GM12872 (cell line): Measurements from ENCODE around the gene DMC1.

ENCODE experiments used
- CTCF ChIP-seq: IDR thresholded peaks from 3 replicates; pipeline ENCODE4 v1.5.1; 2011; ENCODE audit warnings: low read depth, mild to moderate bottlenecking, low read length, moderate library complexity; ENCODE audit not compliant: insufficient read depth

The DMC1 gene

DNA sequence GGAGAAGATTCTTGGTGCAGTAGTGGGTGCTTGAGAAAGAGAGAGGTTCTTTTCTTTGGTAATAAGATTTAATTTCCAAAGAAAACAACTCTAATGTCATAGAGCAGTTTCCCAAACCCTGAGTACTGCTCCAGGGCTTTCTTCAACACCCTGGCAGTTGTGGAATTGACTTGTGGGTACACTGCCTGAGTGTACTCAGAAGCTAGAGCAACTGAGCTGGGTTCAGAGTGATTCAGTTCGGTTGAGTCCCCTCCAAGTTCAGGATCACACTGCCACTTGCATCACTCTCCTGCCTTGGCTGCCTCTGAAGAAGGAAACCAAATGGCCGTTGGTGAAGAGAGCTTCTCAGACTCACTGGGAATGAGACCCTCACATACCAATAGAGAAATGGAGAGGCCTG lies 5.3 kb downstream of the DMC1 start:
- TF ChIP-seq CTCF = no peak

DNA sequence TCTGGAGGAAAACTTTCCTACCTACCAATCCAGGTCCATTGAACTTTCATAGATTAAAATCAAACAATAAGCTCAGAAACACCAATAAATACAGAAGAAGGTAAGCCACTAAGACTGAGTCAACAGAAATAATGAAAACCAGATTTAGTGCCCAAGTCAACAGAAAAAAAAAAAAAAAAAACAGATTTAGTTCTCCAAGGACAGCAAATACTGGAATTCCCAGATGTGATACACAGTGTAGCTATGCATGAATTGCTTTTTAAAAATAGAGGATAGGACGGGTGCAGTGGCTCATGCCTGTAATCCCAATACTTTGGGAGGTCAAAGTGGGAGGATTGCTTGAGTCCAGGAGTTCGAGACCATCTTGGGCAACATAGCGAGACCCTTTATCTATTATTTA lies 15.7 kb downstream of the DMC1 start:
- TF ChIP-seq CTCF = no peak

DNA sequence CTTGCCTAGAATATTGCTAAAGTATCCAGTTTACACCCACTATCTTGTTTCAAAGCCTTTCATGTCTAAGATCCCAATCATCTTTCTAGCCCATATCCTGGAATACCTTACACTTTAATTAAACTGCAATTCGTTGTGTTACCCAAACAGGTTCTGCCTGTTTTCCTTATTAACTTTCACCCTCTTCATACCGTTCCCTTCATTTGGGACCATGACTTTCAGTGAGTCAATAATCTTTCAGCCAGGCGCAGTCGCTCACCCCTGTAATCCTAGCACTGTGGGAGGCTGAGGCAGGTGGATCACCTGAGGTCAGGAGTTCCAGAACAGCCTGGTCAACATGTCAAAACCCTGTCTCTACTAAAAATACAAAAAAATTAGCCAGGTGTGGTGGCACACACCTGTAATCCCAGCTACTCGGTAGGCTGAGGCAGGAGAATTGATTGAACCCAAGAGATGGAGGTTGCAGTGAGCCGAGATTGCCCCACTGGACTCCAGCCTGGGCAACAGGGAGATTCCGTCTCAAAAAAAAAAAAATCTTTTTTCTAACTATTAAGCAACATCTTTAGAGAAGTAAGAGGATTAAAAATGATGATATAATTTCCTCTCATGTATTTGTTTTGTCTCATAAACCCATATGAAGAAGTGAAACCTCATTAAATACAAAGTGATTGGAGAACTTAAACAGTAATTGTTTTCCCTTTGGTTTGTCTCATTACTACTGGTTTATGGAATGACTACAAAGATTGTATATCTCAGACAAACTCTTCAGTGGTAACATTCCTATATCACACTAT lies 20.7 kb downstream of the DMC1 start:
- TF ChIP-seq CTCF = no peak

- no peak for TF ChIP-seq CTCF
Measured at GRCh38 chr22:38540701-38541100, 29.3 kb downstream of the DMC1 start.

DNA sequence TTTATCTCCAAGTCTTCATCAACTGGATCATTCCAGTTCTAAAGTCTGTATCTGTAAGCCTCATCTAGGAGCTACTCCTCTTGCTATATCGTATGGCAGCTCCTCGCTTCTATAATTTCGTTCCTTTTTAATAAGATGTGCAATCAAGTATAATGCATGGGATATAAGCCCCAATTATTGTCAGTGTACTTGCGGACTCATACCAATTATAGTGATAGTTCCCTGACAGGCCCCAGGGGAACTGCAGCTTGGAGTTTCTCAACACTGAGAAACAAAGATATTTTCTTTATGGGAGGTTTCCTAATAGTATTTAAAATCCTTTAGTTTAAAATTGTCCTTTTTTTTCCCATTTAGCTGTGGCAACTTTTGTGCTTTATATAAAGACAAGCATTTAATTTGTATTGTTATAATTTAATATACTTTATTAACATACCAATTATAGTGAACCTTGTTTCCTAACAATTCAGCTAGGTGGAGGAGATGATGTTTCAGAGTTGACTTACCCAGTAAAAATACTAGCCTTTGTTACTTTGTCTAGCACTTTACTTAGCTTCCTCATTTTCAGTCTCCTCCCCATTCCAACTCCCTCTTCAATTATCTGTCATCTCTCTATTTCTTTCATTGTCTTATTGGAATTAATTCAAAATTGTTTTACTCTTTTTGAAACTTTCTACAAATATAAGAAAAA lies 38.6 kb downstream of the DMC1 start:
- TF ChIP-seq CTCF = no peak

DNA sequence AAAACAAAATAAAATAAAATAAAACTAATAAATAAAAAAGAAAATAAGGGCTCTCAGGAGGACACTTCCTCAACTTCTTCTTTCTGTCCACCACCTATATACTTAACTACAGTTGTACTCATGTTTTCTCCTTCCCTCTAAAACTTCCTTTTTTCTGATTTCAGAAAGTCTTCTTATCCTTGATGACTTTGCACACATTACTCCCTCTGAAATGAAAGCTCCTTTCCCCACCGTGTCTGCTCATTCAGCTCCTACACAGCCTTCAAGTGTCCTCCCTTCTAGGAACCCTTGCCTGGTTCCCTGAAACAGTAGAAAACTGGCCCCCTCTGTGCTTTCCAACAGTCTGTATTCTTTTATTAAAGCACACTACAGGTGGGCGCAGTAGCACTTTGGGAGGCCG lies 45.6 kb downstream of the DMC1 start:
- TF ChIP-seq CTCF = no peak

DNA sequence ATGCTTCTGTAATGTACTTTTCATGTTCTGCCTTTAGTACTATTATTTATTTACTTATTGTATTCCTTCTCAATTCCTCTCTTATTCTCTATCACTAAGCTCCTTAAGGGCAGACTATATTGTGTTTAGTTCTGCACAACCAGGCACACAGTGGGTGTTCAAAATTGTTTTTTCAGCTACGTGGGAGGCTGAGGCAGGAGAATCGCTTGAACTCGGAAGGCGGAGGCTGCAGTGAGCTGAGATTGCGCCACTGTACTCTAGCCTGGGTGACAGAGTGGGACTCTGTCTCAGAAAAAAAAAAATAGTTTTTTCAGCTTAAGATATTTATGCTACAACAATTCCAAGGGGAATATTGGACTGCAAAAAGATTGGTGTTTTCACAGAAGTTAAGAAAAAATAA lies 46.5 kb downstream of the DMC1 start:
- TF ChIP-seq CTCF = no peak
